Measurements from ENCODE around the gene KRTAP1-3. TPM values are rescaled to one million over a fixed set of nuclear protein-coding genes. Genes with fewer than 3 reads are reported as not detected.

Gene KRTAP1-3
- total RNA-seq, 6 donors from 2014 or later: not detected

GRCh38 chr17:41020336-41020735, 14.3 kb downstream of the KRTAP1-3 start:
- ATAC-seq (ENCODE audit: low FRiP score in 2 of 2) (no peak), DNase-seq (no peak)
- TF ChIP-seq CTCF (IDR thresholded peaks at IDR 0.05) (no peak), POLR2A (IDR thresholded peaks at IDR 0.05) (no peak), POLR2AphosphoS5 (IDR thresholded peaks at IDR 0.05) (no peak), EP300 (IDR thresholded peaks at IDR 0.05) (no peak)
- Histone ChIP-seq H3K9me3 (no peaks in the 10 kb centered on the region), H3K27ac (no peak overlapping the region), H3K4me1 (no peaks in the 10 kb centered on the region), H3K36me3 (no peaks in the 10 kb centered on the region), H3K4me3 (no peak overlapping the region), H3K27me3 (no peaks in the 10 kb centered on the region)

GRCh38 chr17:41019415-41019814, 15.3 kb downstream of the KRTAP1-3 start:
- DNase-seq (no peak), ATAC-seq (ENCODE audit: low FRiP score in 2 of 2) (no peak)
- Histone ChIP-seq H3K27me3 (no peaks in the 10 kb centered on the region), H3K4me1 (no peaks in the 10 kb centered on the region), H3K9me3 (no peaks in the 10 kb centered on the region), H3K27ac (no peak overlapping the region), H3K4me3 (no peak overlapping the region), H3K36me3 (no peaks in the 10 kb centered on the region)
- WGBS, 2 donors: 93 to 96% methylated on average over 3 of the region's 3 CpGs
- TF ChIP-seq POLR2AphosphoS5 (IDR thresholded peaks at IDR 0.05) (no peak), EP300 (IDR thresholded peaks at IDR 0.05) (no peak), POLR2A (IDR thresholded peaks at IDR 0.05) (no peak), CTCF (IDR thresholded peaks at IDR 0.05) (no peak)

GRCh38 chr17:41018541-41018940, 16.1 kb downstream of the KRTAP1-3 start:
- H3K36me3 ChIP-seq: no peaks in the 10 kb centered on the region
- no peak overlapping the region for H3K27ac ChIP-seq
- no peaks in the 10 kb centered on the region for H3K27me3 ChIP-seq
- TF ChIP-seq POLR2A (IDR thresholded peaks at IDR 0.05) (no peak), CTCF (IDR thresholded peaks at IDR 0.05) (no peak), POLR2AphosphoS5 (IDR thresholded peaks at IDR 0.05) (no peak), EP300 (IDR thresholded peaks at IDR 0.05) (no peak)
- no peaks in the 10 kb centered on the region for H3K9me3 ChIP-seq
- 76 to 78% methylated on average over 2 to 3 of the region's 3 CpGs for WGBS, 2 donors
- no peaks in the 10 kb centered on the region for H3K4me1 ChIP-seq
- DNase-seq: no peak
- H3K4me3 ChIP-seq: no peak overlapping the region
- no peak for ATAC-seq (ENCODE audit: low FRiP score in 2 of 2)

GRCh38 chr17:41016578-41017215, 18.0 kb downstream of the KRTAP1-3 start:
- ATAC-seq (ENCODE audit: low FRiP score in 2 of 2): no peak
- Histone ChIP-seq H3K4me1 (no peaks in the 10 kb centered on the region), H3K36me3 (no peaks in the 10 kb centered on the region), H3K27me3 (no peaks in the 10 kb centered on the region), H3K9me3 (no peaks in the 10 kb centered on the region), H3K27ac (no peak overlapping the region), H3K4me3 (no peak overlapping the region)
- DNase-seq: no peak
- no peak for TF ChIP-seq CTCF (IDR thresholded peaks at IDR 0.05)
- WGBS, 2 donors: 70 to 78% methylated on average over 8 to 13 of the region's 13 CpGs

- H3K36me3 ChIP-seq: no peaks in the 10 kb centered on the region
- ATAC-seq (ENCODE audit: low FRiP score in 2 of 2): no peak
- 70 to 72% methylated on average over 7 of the region's 7 CpGs for WGBS, 2 donors
- no peaks in the 10 kb centered on the region for H3K9me3 ChIP-seq
- H3K4me3 ChIP-seq: no peak overlapping the region
- no peak overlapping the region for H3K27ac ChIP-seq
- no peak for DNase-seq
- H3K4me1 ChIP-seq: no peaks in the 10 kb centered on the region
- no peaks in the 10 kb centered on the region for H3K27me3 ChIP-seq
- TF ChIP-seq CTCF (IDR thresholded peaks at IDR 0.05) (no peak), EP300 (IDR thresholded peaks at IDR 0.05) (no peak), POLR2A (IDR thresholded peaks at IDR 0.05) (no peak), POLR2AphosphoS5 (IDR thresholded peaks at IDR 0.05) (no peak)
Observed at GRCh38 chr17:41015454-41015853, 19.2 kb downstream of the KRTAP1-3 start.

All from upper lobe of left lung (tissue), 6 donors.